Astrocyte of the hippocampus (primary cell): ENCODE results near the gene C5orf58.
A peak's percentile ranks its signal among the peaks of the same experiment; 100 is the strongest.
"Not testable (repeated sequence)": the region's sequence is repeated elsewhere in the genome, so short reads cannot be mapped to it uniquely, and the experiment has no call there.

Source experiments
- DNase-seq: peaks from one replicate; pipeline ENCODE4 v3.0.0; 2011; ENCODE audit warnings: low read depth, low spot score

The C5orf58 gene

DNA sequence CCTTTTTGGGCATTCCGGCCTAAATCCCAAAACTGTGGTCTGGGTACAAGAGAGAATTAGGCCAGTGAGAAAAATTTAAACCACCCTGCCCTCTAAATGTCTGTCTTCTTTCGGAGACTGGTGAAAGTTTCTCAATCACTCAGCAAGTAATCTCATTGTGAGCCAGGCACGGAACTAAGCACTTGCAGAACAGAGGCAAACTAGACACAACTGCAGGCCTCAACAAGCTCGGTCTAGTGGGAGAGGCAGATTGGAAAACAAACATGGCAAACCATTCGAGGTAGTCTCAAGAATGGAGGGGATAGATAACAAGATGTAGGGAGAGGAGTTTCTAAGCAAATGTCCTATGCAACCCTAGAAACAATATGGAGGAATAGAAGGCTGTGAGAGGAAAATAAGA lies 8.9 kb upstream of the C5orf58 start:
- DNase-seq, result no peak

DNA sequence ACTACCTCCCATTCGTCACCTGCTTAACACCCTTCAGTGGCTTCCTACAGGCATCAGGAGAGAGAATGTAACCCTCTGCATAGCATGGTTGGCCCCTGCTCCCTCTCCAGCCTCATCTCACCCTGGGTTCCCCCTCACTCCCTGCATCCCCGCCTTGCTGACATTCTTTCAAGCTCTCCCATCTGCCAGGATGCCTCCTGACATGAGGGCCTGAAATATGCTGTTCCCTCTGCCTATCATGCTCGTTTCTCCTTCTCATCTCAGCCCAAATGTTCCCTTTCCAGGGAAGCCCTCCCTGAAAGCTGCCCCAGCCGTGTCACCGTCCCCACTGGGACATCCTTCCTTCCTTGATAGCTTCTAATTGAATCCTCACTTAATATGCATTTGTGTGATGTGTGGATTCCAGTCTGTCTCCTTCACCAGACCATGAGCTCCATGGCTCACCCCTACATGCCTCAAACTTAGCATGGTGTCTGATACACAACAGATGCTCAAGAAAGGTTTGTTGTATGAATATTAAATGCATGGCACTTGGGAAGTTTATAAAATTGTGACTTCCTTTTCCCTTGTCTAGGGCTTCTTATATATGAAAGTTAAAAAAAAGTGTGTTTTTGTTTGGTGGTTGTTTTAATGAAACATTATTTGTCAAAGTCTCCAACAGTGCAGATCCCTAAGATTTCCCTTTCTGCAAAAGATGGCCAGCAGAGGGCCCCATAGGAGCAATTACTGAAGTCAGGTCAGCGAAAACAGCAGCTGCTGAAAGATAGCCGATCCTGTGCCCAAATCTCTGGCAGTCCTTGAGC lies 7.3 kb upstream of the C5orf58 start:
- peak; percentile 79 for DNase-seq

DNA sequence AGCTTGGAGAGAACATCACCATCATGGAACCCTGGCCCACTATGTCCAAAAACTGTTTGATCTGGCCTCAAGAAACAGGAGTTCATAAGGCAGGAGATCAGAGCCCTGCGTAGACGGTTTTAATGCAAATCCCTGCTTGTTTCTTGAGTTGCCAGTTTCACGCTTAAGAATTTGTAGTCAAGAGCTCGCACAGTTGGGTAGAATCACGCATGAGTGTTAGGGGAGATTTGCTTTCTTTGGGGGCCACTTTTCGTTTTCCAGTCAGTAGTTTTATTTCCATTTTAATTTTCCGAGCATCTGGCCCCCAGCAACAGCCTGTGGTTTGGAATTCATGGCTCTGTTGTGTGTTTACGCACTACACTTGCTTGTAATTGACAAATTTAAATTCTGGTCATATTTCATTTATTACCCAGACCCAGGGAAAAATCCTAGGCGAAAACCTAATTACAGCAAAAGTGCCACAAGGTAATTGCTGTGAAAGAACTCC lies 6.6 kb upstream of the C5orf58 start:
- no peak for DNase-seq

DNA sequence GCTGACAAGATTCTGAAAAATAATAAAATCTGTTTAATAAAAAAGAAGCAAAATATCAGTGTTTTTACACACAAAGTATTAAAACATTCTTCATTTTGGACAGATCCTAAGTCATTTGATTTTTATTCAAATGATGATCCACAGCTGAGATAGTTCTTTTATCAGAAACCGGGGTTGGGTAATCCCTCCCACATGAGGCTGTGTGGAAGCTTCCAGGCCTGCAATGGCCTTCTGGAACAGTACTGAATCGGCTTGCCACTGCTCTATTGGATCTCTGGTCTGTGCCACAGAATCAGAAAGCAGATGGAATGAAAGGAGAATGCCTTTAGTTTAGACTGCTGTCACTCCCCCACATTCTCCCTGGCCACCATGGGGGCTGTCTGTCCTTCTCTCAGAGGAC lies 6.1 kb upstream of the C5orf58 start:
- no peak for DNase-seq

DNA sequence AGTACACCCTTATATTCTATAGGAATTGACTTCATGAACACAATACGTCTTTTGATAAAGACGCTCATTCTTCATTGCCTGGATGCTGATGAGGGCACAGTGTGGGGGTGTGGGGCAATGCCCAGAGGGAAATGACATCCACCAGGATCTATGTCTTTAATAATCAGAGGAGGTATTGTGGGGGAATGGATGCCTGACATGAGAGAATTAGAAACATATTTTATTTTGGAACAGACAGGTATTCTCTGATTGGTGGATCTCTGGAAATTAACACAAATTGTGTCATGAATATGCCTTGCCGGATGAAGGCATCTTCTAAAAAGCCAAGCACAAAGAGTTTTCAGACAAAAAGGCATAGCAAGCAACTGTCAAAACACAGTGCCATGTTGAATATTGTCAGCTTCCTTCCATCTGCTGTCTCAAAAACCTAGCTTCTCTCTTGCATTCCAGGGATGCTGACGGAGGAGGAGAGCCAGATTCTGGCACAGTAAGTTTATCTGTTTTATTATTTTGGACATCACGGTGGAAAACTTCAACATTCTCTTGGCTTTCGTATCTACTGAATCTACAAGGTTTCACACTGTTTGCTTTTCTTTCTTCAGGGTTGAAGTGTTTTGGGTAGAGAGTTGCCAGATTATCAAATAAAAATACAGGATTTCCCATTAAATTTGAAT lies 3.9 kb upstream of the C5orf58 start:
- DNase-seq, result no peak

DNA sequence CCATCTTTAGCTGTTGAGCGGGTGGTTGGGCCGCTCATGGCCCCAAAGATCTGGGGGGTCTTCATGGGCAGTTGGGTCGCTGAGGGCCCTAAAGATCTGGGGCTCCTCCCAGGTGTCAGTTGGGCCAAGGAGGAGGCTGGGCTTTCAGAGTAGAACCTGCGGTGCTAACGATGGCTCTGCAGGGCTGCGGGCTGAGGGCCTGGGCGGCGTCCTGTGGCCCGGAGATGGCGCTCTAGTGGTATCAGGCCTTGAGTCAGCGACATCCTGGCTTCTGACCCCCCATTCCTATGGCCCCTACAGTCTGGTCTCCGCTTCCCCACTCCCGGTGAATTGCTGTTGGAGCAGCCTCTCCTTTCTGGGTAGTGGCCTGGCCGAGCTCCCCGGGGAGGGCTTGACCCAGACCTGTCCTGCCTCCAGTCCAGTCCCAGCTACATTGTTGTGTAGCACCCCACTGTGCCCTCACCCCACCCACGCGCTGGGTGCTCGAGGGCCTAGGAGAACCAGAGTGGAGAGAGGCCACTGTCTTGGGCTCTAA lies 640 bp downstream of the C5orf58 start:
- no peak for DNase-seq

DNA sequence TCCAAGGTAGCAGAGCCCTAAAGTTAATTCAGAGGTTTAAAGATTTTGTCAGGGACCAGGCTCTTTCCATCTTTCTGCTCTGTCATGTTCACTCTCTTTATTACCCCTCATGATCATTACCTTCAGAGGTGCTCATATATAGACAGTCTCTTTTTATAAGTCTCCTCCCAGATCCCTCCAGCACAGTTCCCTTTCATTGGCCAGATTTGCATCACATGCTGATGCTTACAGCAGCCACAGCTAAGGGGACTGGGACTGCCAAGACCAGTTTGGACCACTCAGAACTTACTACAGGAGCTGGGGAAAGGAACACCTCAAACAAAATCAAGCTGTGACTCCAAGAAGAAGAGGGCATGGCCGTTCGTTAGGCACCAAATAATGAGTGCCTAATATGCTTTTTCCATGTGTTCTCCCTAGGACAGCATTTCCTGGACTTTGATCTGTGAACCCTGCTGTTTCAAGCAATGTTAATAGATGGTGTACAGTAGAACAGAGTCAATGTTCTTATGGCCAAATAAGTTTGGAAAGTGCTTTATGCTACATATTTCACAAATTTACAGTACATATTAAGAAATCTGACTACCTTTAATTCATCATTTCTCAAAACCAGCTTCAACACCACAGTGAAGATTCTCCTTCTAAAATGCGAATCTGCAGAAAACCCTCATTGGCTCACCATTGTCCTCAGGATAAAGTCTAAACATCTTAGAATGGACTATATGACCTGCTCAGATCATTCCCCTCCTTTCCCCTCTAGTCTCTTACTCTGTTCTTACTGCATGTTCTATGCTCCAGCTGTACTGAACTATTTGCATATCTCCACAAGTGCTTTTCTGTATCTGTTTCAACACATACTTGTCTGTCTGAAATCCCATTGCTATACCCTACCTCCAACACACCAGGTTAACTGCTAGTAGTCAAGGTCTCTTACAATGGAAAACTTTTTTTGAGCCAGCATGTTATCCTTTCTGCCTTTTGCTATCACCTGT lies 3.4 kb downstream of the C5orf58 start:
- DNase-seq, result no peak

DNA sequence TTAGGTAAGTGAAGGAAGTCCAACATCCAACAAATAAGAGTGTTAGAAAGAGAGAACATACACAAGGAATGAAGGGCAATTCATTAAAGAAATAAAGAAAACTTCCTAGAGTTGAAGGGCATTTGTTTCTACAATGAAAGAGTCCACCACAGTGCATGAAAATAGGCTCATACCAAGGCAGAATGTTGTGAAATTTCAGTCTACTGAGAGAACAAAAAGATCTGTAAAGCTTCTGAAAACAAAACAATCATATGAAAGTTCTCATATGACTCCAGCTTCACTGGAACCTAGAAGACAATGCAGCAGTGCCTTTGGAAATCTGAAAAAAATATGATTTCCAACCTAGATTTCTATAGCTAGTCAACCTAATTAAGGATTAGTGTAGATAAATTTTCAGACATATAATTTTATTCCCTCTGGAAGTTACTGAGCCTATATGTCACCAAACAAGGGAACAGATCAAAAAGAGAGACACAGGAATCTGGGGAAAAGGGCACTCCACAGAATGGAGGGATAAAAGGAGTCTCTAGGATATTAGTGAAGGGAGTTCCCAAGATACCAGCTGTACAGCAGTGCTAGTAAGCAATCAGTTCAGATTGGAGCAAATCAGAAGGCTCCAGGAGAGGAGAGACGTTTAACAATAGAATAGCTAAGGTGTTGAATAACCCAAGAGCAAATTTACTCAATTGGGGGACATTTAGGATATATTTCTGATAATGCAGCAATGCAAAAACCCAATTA lies 5.8 kb downstream of the C5orf58 start:
- DNase-seq, result no peak

DNA sequence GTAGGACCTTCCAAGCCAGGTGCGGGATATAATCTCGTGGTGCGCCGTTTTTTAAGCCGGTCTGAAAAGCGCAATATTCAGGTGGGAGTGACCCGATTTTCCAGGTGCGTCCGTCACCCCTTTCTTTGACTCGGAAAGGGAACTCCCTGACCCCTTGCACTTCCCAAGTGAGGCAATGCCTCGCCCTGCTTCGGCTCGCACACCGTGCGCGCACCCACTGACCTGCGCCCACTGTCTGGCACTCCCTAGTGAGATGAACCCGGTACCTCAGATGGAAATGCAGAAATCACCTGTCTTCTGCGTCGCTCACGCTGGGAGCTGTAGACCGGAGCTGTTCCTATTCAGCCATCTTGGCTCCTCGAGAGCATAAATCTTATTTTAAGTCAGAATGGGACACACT lies 12.7 kb downstream of the C5orf58 start:
- DNase-seq, result not testable (repeated sequence)

DNA sequence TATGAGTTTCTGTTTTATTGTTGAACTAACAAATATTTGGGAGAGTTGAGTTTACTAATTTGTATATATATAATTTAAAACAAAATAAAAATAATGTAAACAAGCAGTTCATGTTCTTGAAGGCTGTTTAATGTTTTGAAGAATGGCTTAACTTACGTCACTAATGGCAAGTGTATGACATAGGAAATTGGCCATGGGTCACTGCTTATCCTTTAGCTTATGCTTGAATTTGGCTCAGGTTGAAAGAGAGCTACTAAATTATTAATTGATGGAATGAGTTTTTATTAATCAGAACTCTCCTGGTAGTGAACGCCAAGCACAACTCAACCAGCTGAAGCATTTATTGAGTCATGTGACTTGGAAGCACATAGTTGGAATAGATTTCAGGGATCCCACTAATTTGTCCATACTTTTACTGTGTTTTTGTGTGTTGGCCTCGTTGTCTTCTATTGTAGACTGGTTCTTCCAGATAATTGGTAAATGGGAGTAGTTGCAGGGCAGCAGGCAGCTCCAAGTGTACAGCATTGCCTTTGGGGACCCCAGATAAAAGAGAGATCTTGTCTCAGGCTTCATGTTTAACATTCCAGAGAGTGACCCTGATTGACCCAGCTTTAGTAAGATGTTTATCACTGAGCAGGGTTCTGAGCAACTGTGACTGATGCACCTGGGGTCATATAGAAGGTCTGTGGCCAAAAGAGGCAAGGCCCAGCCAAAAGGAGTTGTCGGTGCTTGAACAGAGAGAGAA lies 13.5 kb downstream of the C5orf58 start:
- no peak for DNase-seq

DNA sequence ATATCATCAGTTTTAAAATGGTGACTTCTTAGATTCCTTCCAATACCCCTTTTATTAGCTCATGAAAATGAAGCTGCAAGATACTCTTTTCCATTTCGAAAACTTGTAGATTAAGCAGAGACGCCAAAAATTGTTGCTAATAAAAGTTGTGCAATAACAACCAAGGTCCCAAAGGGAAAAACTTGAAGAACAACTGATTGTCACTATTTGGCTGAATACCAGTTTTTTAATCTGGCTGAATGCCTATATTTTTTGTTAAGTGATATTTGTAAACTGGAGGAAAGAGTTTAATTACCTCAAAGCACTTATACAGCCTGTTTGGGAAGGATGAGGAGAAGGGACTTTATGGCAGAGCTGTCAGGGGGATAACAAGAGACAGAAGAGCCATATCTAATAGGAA lies 14.6 kb downstream of the C5orf58 start:
- no peak for DNase-seq

DNA sequence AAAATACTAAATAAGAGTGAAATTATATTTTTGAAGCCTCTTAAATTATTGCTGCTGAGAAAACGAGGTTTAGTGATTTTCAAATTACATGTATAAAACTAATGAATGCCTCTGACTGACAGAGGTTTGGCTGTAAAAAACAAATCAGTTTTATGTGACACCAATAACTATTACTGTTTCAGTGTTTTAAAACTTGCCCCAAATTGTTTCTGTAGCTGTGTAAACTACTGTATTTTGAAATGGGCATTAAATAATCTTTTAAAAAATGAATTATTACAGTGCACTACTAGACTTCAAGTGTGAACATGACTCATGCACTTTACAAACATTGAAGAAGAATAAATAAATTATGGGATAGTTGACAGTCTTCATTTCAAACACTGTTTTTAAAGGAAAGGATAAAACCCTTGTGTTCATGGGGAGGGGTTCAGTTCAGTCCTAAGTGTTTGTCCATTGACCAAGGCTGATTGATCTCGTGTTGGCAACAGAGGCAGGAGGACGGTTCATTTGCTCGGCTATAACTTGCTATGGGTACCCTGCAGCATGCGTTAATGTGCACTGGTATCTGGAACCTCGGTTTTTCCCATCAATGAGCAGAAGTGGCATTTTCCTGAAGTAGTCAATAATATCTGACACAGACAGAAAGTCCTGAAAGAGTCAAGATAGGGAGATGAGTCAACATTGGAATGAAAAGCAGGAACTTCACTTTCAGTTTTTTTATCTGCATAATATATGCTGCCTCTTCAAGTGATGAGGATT lies 15.6 kb downstream of the C5orf58 start:
- no peak for DNase-seq

DNA sequence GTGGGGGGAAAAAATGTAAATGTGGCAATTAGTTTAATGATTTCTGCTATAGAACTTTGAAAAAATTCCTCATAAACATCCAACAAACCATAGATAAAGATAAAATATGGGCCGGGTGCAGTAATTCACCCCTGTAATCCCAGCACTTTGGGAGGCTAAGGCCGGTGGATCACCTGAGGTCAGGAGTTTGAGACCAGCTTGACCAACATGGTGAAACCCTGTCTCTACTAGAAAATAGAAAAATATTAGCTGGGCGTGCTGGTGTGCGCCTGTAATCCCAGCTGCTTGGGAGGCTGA lies 16.1 kb downstream of the C5orf58 start:
- DNase-seq, result not testable (repeated sequence)

DNA sequence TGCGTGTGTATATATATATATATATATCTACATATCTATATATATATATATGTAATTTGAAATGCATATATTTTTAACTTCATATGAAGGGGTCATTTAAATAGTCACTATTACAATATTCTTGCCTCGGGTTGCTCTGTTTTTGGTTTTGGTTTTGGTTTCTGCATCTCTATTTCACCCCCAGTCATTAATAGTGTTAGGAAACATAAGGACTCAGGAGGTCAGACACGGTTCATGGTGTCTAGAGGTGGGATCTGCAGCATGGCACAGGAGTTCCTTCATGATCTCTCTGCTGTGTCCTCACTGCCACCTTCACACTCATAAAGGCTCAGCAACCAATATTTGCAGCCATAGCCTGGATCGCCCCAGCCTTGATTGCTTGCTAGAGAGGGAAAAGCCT lies 16.6 kb downstream of the C5orf58 start:
- no peak for DNase-seq

DNA sequence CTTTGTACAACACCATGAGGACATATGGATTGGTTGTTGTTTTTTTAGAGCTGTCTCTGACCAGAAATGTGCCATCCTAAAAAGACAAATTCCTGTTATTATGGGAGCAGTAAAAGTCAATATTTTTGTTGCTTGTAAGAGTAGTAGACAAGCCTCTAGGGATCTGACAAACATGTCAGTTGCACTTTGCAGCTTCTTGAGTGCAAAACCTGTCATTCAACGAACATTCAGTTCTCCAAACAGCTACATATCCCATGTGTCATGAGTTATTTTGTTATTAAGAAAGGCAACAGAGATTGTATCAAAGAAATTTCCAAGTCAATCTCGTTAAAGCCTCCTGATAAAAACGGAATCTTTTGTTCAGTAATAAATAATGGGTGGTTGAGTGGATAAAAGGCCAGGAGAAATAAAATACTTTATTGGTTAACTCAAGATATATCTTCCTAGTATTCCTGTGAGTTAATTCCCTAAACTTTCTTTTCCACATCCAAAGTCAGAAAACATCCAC lies 18.1 kb downstream of the C5orf58 start:
- DNase-seq, result no peak

DNA sequence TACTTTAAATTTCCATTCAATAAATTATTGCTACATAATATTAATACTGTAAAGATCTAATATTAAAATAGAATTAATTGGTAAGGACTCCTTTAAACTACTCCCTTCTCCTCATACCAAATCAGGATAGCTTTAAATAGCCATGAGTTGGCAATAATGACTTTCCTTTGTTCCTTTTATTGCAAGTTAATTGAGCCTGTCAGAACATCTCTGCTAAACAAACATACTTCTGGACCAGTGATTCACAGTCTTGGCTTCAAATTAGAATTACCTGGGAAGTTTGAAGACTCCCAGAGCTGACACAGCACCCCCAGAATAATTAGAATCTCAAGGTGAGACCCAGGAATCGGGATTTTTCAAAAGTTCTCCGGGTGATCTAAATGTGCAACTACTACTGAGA lies 18.7 kb downstream of the C5orf58 start:
- DNase-seq, result no peak

DNA sequence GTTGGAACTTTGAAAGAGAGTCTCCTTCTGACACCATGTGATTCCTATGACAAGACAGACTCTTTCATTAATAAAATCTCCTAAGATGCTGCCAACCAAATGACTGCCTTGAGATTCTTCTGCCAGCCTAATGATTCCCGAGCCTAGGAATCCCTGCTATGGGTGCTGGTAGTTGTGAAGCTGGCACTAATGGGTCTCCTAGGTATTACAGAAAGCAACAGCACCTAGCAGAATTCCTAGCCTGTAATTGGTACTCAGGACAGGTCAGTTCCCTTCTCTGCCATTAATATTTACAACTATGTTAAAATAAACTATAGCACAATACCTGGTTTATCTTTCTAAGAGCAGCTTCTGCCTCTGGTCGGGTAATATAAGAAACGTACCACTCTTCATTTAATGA lies 19.3 kb downstream of the C5orf58 start:
- DNase-seq, result no peak

DNA sequence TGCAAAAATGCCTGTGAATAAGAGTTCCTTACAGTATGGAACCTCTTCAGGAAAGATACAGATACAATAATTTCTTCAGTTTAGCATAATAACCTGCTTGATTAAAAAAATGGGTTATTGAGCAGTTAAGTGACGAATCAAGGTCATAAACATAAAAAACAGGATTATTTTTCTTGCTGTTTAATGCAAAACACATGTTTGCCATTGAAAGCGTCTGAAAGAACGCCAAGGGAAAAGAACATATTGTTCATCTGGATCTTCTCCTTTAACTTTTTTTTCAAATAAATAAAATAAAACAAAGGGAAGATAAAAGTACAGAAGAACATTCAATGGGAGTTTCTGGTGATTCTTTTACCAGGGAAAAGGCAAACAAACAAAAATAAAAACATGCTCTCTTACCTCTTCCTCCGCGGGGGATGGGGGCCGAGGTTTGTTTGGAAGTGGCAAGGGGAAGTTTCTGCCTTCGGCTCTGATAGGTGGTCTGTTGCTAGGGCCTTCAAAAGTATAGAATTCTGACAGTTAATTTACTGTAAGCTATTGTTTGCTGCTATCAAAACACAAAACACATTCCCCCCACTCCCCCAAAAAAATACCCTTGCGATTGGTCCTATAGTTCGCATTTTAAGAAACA lies 20.1 kb downstream of the C5orf58 start:
- DNase-seq, result no peak

DNA sequence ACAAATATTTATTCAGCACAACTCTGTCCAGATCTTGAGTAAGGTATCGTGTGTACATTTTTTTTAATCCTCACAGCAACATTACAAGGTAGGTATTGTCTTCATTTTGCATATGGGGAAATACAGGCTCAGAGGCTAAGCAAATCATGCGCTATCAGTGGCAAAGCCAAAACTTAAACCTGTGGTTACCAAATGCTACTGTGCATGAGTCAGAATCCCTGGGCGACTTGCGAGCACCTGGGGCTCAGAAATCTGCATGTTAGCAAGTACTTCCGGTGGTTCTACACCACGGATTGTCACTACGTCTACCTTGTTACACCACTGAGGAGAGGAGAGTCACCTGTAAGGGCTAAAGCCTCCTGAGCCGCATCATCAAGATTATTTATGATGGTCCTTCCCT lies 21.3 kb downstream of the C5orf58 start:
- DNase-seq, result no peak
